ENCODE data around the gene KCNQ1. TPM values are rescaled to one million over a fixed set of nuclear protein-coding genes. Genes with fewer than 3 reads are reported as not detected.

KCNQ1 gene
- total and polyA plus RNA-seq, 9 of the 15 experiments (the other 6 are each of a cell fraction or from before 2014, with no cell fraction given) = 0.44 TPM; not detected in 8

- TF ChIP-seq ZNF318 (IDR thresholded peaks at IDR 0.05; ENCODE audit: borderline replicate concordance in 1 of 2, low read depth in 1 of 2) (no peak), SMAD1 (IDR thresholded peaks at IDR 0.05; ENCODE audit: low read depth, low read length, partially characterized antibody) (no peak), E2F1 (CRISPR knock-in tag; IDR thresholded peaks at IDR 0.05) (no peak), KAT2B (IDR thresholded peaks at IDR 0.05; ENCODE audit: low read depth, low read length) (no peak), POLR3A (IDR thresholded peaks at IDR 0.05; ENCODE audit: borderline replicate concordance, extremely low read depth, insufficient read depth, insufficient read length) (no peak), KDM2B (CRISPR knock-in tag; IDR thresholded peaks at IDR 0.05) (no peak), MLX (CRISPR knock-in tag; conservative IDR thresholded peaks at IDR 0.05) (no peak), ZNF133 (CRISPR knock-in tag; IDR thresholded peaks at IDR 0.05) (no peak)
These were observed 19.8 kb downstream of the KCNQ1 start (continued) for GRCh38 chr11:2464451-2465165.
